Measurements from ENCODE around the gene KNTC1.

The KNTC1 gene

GRCh38 chr12:122672515-122672914 lies 145.5 kb downstream of the KNTC1 start:
- no peak for DNase-seq (ENCODE audit: low read depth)
- H3K4me3 ChIP-seq (ENCODE audit: low read length) = no peak overlapping the region
- TF ChIP-seq CTCF (conservative IDR thresholded peaks at IDR 0.05; ENCODE audit: low read length) = no peak
